ENCODE data around the gene NETO1. TPM values are rescaled to one million over a fixed set of nuclear protein-coding genes. Genes with fewer than 3 reads are reported as not detected.

Gene NETO1
- polyA plus RNA-seq, 1 of the 3 experiments (the other 2 are of a cell fraction): not detected

GRCh38 chr18:72823345-72823744, 44.4 kb downstream of the NETO1 start (continued):
- TF ChIP-seq FOSL2 (IDR thresholded peaks at IDR 0.05; ENCODE audit: borderline replicate concordance, low read depth): no peak

DNA sequence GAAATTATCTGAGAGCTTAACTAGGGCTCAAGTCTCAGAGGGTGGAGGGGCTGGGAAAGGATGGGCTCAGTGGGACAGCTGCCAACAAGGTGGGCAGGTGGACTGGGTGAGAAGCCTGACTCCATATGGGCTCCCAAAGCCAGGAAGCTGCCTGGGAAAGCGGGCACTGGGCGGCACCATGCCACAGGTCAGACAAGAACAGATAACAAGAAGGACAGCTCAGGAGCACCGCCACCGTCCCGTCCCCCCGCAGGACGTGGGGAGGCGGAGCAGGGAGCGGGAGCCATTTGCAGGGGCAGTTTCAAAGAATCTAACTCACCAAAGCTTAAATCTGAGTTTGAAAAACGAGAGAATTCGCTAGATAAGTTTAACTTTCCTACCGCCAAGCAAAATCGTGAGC, 45.6 kb downstream of the NETO1 start:
- Histone ChIP-seq H3K27ac (ENCODE audit: low read depth in 2 of 2, low read length in 1 of 2) (no peak overlapping the region), H3K9me2 (no peaks in the 10 kb centered on the region), H3K9me3 (no peaks in the 10 kb centered on the region), H4K20me1 (ENCODE audit: insufficient read depth) (no peaks in the 10 kb centered on the region), H3K4me2 (no peak overlapping the region), H3K4me1 (ENCODE audit: control insufficient read depth in 1 of 2, insufficient read depth in 2 of 2, low read depth in 1 of 2, low read length in 1 of 2) (no peaks in the 10 kb centered on the region), H2AFZ (ENCODE audit: low read depth) (no peak overlapping the region), H3F3A (replicated peaks; ENCODE audit: insufficient read depth) (no peaks in the 10 kb centered on the region), H3K79me2 (ENCODE audit: insufficient read depth) (no peaks in the 10 kb centered on the region), H3K27me3 (ENCODE audit: insufficient read depth) (peaks cover 10% of the 10 kb centered on the region; the same call in 1 of the 2 replicates), H3K4me3 (ENCODE audit: low read depth in 2 of 2, low read length in 1 of 2) (no peak overlapping the region), H3K9ac (no peak overlapping the region), H3K36me3 (replicated peaks in 1 of 2; ENCODE audit: control insufficient read depth in 1 of 2, insufficient read depth in 2 of 2, low read length in 1 of 2) (no peaks in the 10 kb centered on the region)
- ChIA-PET CTCF (interaction anchor here (1.3 kb wide), 1 partner anchor 18 kb away, joined by 3 read pairs; no protein-coding TSS in a partner anchor), POLR2A (no interaction called here)
- TF ChIP-seq SMC3 (IDR thresholded peaks at IDR 0.05; ENCODE audit: low read depth, low read length): no peak
- no peak for TF ChIP-seq TCF12 (IDR thresholded peaks at IDR 0.05)
- no peak for TF ChIP-seq EP300 (IDR thresholded peaks at IDR 0.05; ENCODE audit: borderline replicate concordance in 1 of 2, low read depth in 1 of 2, low read length in 1 of 2)
- no peak for TF ChIP-seq POLR2AphosphoS5 (IDR thresholded peaks at IDR 0.05; ENCODE audit: low read depth, low read length)
- no peak for TF ChIP-seq EZH2phosphoT487 (IDR thresholded peaks at IDR 0.05; ENCODE audit: borderline replicate concordance, low read depth)
- TF ChIP-seq, protein P1, sequence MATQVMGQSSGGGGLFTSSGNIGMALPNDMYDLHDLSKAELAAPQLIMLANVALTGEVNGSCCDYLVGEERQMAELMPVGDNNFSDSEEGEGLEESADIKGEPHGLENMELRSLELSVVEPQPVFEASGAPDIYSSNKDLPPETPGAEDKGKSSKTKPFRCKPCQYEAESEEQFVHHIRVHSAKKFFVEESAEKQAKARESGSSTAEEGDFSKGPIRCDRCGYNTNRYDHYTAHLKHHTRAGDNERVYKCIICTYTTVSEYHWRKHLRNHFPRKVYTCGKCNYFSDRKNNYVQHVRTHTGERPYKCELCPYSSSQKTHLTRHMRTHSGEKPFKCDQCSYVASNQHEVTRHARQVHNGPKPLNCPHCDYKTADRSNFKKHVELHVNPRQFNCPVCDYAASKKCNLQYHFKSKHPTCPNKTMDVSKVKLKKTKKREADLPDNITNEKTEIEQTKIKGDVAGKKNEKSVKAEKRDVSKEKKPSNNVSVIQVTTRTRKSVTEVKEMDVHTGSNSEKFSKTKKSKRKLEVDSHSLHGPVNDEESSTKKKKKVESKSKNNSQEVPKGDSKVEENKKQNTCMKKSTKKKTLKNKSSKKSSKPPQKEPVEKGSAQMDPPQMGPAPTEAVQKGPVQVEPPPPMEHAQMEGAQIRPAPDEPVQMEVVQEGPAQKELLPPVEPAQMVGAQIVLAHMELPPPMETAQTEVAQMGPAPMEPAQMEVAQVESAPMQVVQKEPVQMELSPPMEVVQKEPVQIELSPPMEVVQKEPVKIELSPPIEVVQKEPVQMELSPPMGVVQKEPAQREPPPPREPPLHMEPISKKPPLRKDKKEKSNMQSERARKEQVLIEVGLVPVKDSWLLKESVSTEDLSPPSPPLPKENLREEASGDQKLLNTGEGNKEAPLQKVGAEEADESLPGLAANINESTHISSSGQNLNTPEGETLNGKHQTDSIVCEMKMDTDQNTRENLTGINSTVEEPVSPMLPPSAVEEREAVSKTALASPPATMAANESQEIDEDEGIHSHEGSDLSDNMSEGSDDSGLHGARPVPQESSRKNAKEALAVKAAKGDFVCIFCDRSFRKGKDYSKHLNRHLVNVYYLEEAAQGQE (IDR thresholded peaks at IDR 0.05; ENCODE audit: low read depth, low read length): no peak
- no peak for TF ChIP-seq RXRA (IDR thresholded peaks at IDR 0.05; ENCODE audit: borderline replicate concordance, low read depth)
- TF ChIP-seq GABPA (IDR thresholded peaks at IDR 0.05; ENCODE audit: low read depth): no peak
- TF ChIP-seq, protein P2, sequence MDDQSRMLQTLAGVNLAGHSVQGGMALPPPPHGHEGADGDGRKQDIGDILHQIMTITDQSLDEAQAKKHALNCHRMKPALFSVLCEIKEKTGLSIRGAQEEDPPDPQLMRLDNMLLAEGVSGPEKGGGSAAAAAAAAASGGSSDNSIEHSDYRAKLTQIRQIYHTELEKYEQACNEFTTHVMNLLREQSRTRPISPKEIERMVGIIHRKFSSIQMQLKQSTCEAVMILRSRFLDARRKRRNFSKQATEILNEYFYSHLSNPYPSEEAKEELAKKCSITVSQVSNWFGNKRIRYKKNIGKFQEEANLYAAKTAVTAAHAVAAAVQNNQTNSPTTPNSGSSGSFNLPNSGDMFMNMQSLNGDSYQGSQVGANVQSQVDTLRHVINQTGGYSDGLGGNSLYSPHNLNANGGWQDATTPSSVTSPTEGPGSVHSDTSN (IDR thresholded peaks at IDR 0.05): no peak
- no peak for TF ChIP-seq TAF1 (IDR thresholded peaks at IDR 0.05; ENCODE audit: borderline replicate concordance, low read depth, low read length)
- no peak for TF ChIP-seq CHD2 (IDR thresholded peaks at IDR 0.05; ENCODE audit: low read length, partially characterized antibody)
- DNase-seq: no peak
- 4% methylated on average over 13 of the region's 13 CpGs for WGBS (ENCODE audit: low lambda C conversion rate)
